GM19468 (cell line): ENCODE results near the gene CALB2.
"Not testable (repeated sequence)": the region's sequence is repeated elsewhere in the genome, so short reads cannot be mapped to it uniquely, and the experiment has no call there.

ENCODE experiments used
- ATAC-seq: cut with Tn5 transposase; IDR thresholded peaks from one replicate; pipeline ENCODE4 v1.9.1; 2021; ENCODE audit warnings: mild to moderate bottlenecking, moderate library complexity, moderate number of reproducible peaks; ENCODE audit not compliant: unreplicated experiment; ENCODE audit errors: extremely low read depth

Gene CALB2

GRCh38 chr16:71358464-71358998 lies at the start of gene CALB2:
Gene CALB2, plus strand, starts transcription at chr16:71358723. Its CDS starts 70 bp downstream, at chr16:71358793.
- peak; percentile 57 for ATAC-seq

GRCh38 chr16:71311553-71312158 lies 46.9 kb upstream of the CALB2 start:
- no peak for ATAC-seq

GRCh38 chr16:71313591-71313990 lies 44.9 kb upstream of the CALB2 start:
- not testable (repeated sequence) for ATAC-seq

GRCh38 chr16:71315269-71315668 lies 43.3 kb upstream of the CALB2 start:
- no peak for ATAC-seq

GRCh38 chr16:71319999-71320398 lies 38.5 kb upstream of the CALB2 start:
- no peak for ATAC-seq

GRCh38 chr16:71327720-71328119 lies 30.8 kb upstream of the CALB2 start:
- ATAC-seq = no peak

GRCh38 chr16:71328151-71328550 lies 30.4 kb upstream of the CALB2 start:
- no peak for ATAC-seq

- ATAC-seq = no peak
Observed at GRCh38 chr16:71337631-71338030, 20.9 kb upstream of the CALB2 start.

GRCh38 chr16:71338193-71338592 lies 20.3 kb upstream of the CALB2 start:
- no peak for ATAC-seq

GRCh38 chr16:71338632-71339031 lies 19.9 kb upstream of the CALB2 start:
- no peak for ATAC-seq

GRCh38 chr16:71339236-71340171 lies 19.0 kb upstream of the CALB2 start:
- no peak for ATAC-seq

- ATAC-seq = no peak
Observed at GRCh38 chr16:71340406-71340805, 18.1 kb upstream of the CALB2 start.

GRCh38 chr16:71341881-71342280 lies 16.6 kb upstream of the CALB2 start:
- ATAC-seq = no peak

GRCh38 chr16:71343078-71343477 lies 15.4 kb upstream of the CALB2 start:
- no peak for ATAC-seq

GRCh38 chr16:71344315-71344905 lies 14.1 kb upstream of the CALB2 start:
- ATAC-seq = no peak

- ATAC-seq = no peak
Observed at GRCh38 chr16:71345031-71345430, 13.5 kb upstream of the CALB2 start.

GRCh38 chr16:71347146-71347545 lies 11.4 kb upstream of the CALB2 start:
- no peak for ATAC-seq

GRCh38 chr16:71348262-71349085 lies 10.0 kb upstream of the CALB2 start:
- ATAC-seq = no peak

GRCh38 chr16:71350821-71351557 lies 7.5 kb upstream of the CALB2 start:
- ATAC-seq = no peak
